Measurements from ENCODE around the gene PHKA1.
"Not testable (repeated sequence)": the region's sequence is repeated elsewhere in the genome, so short reads cannot be mapped to it uniquely, and the experiment has no call there.

DNA sequence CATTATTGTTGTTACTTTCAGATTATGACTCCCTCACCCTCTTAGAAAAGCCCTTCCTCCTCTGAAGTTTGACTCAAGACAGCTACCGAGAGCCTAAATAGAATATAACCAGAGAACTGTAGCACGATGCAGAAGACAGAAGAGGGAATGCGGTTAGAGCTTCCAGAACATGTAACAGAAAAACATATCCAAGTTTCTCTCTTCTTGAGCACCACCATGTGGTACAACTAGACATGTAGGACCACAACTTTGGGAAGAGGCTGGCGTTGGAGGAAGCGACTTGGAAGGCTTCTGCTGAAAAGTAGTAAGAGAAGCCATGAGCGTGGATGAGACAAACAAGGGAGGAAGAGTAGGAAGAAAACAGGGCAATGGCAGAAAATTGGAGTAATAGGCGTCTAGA is 31.4 kb upstream of the PHKA1 start:
- TF ChIP-seq, protein P1, sequence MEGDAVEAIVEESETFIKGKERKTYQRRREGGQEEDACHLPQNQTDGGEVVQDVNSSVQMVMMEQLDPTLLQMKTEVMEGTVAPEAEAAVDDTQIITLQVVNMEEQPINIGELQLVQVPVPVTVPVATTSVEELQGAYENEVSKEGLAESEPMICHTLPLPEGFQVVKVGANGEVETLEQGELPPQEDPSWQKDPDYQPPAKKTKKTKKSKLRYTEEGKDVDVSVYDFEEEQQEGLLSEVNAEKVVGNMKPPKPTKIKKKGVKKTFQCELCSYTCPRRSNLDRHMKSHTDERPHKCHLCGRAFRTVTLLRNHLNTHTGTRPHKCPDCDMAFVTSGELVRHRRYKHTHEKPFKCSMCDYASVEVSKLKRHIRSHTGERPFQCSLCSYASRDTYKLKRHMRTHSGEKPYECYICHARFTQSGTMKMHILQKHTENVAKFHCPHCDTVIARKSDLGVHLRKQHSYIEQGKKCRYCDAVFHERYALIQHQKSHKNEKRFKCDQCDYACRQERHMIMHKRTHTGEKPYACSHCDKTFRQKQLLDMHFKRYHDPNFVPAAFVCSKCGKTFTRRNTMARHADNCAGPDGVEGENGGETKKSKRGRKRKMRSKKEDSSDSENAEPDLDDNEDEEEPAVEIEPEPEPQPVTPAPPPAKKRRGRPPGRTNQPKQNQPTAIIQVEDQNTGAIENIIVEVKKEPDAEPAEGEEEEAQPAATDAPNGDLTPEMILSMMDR (IDR thresholded peaks at IDR 0.05; ENCODE audit: low read depth, low read length, poor library complexity, severe bottlenecking): not testable (repeated sequence)
- TF ChIP-seq EZH2phosphoT487 (IDR thresholded peaks at IDR 0.05; ENCODE audit: borderline replicate concordance, low read length): not testable (repeated sequence)
